GM21576 (cell line): ENCODE measurements around the gene SMIM22.
A peak's percentile ranks its signal among the peaks of the same experiment; 100 is the strongest.

Source experiments
- ATAC-seq: cut with Tn5 transposase; IDR thresholded peaks from one replicate; pipeline ENCODE4 v1.9.1; 2021; ENCODE audit warnings: mild to moderate bottlenecking, moderate library complexity; ENCODE audit not compliant: unreplicated experiment

Gene SMIM22

DNA sequence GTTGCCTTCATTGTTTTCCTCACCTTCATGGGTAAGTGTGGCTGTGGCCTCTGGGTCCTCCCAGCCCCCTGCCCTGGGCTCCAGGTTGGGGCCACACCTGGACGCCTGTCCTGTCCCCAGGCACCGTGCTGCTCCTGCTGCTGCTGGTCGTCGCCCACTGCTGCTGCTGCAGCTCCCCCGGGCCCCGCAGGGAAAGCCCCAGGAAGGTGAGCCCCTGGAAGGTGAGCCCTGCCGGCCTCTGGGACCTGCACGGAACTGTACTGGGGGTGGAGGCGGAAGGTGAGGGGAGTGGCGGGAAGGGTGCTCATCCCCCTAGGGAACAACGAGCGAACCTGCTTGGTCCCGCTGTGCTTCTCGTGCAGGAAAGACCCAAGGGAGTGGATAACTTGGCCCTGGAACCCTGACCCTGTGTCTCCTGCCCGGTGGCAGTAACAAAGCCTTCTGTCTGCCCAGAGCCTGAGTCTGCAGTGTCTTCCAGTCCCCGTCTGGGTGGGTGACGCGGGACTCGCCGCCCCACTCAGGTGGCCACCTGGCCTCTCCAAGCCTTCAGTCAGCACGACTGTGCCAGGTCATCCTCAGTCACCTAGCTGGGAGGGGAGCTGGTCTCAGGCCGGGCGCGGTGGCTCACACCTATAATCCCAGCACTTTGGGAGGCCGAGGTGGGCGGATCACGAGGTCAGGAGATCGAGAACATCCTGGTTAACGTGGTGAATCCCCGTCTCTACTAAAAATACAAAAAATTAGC is 831 bp downstream of the SMIM22 start:
- ATAC-seq, result no peak

DNA sequence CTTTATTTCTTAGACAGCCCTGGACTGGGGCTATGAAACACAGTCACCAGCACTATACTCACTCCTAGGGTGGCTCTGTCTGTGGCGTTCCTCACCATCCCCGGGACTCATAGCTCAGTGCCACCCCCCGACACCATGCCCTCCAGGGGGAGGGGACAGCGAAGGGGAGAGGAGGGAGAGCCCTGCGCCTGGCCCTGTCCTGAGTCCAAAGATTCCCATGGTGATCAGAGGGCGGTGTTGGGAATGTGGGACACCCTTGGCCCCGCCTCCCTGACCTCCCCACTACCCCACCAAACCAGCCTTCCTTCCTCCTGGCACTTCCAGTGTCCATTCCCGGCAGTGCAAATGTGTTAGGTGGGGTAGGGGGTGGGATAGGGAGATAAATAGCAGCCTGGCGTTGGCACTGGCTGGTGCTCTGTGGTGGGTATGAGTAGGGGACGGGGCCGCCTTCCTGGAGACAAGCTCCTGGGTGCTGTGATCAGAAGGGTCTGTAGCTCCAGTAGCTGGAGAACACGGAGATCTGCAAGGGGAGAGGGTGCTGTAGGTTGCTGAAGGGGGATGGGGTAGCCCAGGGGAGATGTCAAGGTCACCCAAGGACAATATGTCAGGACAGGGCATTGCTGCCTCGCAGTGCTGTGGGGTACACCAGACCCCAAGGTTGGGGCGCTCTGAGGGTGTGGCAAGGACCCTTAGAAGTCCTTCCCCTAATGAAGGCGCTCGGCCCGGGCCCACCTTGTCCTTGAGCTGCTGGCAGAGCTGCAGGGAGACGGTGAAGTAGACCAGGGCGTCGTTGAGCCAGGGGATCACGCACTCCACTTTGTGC is 2.0 kb downstream of the SMIM22 start:
- ATAC-seq, result no peak

DNA sequence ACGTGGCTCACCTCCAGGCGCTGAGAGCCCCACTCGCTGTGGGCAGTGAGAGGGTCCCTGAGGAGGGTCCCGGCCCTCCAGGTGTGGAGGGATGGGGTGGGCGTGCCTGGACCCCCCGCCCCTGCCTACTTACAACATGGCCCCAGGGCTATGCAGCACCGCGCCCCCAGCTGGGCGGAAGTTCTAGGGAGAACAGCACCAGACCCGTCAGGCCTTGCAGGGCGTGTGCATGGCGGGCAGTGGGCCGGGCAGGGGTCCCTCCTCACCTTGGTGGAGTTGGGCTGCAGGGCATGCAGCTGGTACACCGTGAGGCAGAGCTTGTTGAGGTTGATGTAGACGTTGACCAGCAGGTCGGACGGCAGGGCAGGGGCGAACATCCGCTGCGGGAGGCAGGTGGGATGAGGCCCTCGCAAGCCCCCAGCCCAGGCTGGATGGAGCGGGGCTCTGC is 2.7 kb downstream of the SMIM22 start:
- no peak for ATAC-seq

DNA sequence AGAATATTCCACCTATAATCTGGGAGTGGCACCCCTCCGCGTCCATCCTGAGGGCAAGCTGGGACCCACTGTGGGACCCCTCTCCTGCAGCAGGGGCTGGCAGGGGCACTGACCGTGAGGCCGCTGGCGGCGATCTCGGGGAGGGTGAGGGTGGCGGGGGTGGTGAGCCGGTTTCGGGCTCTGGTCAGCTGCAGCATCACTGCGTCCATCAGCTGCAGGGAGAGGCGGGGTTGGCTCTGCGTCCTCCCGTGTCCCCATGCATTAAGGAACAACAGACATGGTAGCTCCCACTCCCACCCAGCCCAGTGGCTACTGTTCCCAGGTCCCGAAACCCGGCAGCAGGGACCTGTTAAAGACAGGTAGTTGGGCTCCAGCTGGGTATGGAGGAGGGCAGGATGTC is 3.3 kb downstream of the SMIM22 start:
- ATAC-seq, result no peak

DNA sequence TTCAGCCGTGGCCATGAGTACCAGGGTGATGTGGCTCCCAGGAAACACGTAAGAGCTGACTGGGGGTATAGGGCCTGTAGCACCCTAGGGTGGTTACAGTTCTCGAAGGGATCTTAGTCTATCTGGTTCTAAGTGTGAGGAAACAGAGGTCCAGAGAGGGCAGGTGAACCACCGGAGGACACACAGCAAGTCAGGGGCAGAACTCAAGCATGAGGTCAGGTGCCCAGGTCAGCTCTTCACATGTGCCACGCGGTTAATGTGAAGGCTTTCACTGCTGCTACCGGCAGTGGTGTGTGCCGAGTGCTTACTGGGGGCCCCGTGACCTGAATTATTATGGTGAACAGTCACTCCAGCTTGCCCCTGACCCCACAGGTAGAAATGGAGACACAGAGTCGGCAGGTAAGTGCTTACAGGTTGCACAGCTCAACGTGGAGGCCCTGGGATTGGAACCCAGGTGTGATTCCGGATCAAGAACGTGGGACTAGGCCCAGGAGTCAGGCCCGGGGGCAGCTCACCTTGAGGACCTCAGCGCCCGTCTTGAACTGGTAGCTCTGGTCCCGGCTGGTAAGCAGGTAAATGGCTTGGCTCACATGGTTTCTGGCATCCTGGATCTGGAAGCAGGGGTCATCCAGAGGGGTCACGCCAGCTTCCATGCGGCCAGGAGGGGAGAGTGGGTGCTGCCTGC is 4.1 kb downstream of the SMIM22 start:
- no peak for ATAC-seq

DNA sequence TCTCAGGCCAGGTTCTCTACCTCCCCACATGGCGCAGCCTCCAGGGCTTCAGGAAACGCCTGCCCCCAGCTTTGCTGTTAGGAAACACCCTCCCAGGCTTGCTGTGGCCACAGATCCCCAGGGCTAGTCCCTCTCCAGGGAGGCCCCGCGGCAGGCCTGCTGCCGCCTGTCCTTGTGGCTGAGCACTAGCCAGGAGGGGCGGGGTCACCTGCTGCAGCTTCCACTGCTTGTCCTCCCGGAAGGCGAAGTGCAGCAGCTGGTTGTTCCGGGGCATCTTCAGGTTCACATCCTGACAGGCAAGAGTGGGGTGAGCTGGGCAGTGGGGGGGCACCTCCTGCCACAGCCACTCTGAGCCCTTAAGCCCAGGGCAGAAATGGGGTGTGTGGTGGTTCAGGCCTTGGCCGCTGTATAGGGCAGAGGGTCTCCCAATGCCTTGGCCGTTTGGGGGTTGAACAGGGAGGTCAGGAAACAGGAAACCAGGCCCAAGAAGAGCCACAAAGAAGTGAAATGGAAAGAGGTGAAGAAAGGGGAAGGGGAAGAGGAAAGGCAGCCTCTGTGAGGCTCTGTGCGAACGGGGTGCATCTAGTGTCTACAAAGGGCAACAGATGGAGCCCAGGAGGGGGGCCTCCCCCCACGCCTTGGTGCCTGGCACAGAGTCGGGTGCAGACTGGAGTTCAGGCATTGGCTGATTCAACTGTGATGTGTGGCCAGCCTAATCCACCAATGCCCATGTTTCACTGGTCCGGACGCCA is 5.3 kb downstream of the SMIM22 start:
- ATAC-seq, result no peak

DNA sequence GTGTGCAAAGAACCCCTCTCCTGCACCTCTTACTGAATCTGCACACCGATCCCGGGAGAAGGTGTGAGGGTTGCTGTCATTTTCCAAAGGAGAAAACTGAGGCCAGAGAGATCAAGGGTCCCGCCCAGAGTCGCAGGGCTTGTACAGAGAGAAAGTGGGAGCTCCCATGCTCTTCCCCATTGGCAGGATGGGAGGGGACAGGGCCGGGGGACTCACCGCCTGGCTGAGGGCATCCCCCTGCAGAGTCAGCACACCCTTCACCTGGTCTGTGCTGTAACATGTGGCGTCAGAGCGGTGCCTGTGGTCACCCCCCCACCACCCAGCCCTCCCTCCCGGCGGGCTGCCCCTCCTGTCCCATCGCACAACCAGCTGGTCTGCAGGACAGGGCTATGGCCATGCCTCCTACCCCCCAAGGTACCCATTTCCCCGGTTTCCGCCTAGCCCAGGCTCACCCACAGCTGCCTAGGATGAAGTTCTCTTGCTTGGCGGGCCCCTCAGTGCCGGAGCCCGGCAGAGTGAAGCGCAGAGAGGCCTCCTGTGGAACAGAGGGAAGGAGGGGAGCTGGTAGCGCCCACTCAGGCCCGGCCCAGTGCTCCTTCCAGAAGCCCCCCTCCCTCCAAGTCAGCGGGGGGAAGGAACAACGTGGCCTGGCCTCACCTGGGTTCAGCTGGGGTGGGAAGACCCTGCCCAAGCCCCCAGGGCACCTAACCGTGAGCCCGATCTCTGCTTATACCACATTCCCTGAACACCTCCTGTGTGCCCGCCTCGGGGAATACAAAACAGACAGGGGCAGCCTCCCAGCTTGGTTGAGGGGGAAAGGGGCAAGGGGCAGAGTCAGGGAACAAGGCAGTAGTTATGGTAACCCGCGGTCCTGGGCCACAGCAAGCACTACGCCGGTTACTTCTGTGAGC is 6.1 kb downstream of the SMIM22 start:
- no peak for ATAC-seq

DNA sequence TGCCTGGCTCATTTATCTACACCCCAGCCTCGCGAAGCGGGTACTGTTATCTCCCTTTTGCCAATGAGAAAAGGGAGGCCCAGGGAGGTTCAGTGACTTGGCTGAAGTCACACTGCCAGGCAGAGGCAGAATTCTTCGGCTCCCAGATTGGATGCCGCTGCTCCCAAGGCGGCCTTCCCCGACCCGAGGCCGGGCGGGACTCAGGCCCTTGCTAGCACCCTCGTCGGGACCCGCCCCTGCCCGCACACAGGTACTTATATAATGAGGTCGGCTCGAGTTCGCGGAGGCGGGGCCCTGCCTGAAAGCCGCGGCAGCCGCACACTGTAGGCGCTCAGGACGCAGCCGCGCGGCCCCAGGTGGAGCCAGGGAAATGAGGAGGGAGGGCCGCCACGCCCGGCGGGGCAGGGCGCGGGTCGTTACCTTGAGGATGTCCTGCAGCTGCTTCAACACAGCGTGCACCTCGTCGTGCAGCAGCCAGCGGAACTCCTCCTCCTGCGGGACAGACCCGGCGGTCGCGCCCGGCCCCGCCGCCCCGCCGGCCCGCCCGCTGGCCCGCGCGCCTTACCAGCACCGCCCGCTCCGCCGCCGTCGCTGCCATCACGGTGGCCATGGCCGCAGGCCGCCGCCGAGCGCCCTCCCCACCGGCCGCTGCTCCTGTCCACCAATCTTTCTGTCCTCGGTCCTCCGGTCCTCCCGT is 6.9 kb downstream of the SMIM22 start, which contains the start of gene ROGDI:
Gene ROGDI (minus strand): TSS at position 672 of the 697 bp plus-strand sequence. CDS start 62 bp downstream, at position 610.
- ATAC-seq, result peak; percentile 51

DNA sequence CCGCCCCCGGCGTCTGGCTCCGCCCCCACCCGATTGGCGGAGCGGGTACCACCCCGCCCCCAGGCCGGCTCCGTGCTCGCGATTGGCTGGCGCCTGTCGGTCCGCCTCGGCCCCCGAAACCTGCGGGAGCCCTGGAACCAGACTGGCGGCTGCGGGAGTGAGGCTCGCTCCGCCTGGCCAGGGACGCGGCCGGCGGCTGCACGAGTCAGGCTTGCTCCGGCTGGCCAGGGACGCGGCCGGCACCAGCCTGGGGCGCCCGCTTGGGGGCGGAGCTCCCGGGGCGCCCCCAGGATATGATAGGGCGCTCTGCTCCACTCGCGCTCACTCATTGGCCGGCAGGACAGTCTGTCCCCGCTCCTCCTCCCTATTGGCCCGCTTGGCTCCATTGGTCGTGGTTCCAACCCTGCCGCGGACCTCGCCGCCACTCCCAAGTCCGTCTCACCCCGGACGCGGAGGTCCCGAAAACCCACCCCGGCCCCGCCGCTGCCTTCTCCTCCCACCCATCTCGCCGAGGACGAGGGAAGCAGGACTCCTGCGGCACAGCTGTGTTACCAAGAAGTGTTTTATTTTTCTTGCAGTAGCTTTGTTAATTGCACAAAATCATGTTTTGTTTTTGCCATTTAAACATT is 7.6 kb downstream of the SMIM22 start:
- ATAC-seq, result peak; percentile 88

DNA sequence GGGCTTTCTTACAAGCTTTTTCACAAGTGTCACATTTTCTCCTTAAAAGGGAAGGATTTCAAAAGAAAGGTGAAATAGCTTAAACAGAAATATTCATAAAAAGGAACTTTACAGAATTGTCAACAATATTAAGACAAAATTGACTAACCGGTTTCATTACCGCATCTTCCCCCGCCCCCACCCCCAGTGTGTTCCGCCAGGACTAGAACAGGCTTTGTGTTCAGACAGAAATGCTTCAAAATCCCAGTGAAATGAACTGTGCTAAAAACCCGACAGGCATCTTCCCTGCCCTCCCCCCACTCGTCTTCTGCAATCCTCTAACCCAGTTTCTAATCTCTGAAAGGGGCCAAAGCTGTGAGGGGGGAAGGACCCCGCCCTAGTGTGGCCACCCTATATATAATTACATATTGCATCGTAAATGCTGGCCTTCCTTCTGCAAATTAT is 8.3 kb downstream of the SMIM22 start:
- no peak for ATAC-seq

DNA sequence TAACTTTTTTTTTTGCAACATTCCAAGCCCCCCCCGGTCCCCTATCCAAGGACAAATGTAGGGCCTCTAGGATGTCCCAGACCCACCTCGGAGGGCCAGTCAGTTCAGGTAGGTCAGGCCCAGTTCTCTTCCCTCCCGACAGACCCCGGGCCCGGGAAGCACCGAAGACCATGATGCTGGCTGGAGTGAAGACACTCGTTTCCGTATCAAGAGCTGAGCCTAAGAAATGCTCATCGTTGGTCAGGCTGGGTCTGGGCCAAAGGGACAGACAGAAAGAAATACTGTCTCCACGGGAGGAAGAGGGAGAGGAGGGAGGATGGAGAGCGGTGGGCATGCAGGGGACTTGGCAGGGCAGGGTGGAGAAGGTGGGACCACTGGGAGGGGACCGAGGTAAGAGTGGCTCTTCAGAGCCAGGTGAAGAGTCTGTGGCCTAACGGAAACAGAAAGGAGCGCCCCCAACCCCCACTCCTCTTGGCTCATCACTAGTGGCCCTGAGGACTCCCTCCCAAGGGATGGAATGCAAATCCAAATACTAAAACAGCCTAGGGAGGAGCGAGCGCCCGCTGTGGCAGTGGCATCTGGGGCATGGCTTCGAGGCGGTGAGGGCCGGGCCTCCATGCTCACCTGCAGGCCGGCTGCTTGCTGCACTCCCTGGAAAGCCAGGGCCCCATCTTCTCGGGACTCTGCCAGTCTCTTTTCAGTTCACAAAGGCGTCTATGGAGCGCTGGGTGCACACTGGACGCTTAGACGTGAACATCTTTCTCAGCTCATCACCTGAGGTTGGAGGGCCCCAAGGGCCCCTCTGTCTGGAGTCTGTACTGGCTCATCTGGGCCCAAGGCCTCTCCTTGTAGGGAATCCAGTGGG is 9.0 kb downstream of the SMIM22 start:
- no peak for ATAC-seq

DNA sequence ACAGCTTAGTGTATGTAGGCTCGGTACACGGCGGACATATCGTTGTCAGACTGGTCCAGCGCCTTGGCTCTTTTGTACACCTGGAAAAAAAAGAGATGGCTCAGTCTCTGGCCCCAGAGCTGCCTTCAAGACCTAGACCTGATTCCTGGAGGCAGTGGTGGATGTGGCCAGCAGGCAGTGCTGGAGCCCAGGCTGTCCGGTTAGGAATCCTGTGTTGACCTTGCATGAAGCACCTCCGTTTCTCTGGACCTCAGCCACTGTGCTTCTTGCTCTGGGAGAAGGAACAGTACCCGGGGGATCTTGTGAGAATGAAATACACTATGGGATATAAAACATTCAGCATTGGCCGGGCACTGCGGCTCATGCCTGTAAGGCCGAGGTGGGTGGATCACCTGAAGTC is 10.1 kb downstream of the SMIM22 start:
- no peak for ATAC-seq

DNA sequence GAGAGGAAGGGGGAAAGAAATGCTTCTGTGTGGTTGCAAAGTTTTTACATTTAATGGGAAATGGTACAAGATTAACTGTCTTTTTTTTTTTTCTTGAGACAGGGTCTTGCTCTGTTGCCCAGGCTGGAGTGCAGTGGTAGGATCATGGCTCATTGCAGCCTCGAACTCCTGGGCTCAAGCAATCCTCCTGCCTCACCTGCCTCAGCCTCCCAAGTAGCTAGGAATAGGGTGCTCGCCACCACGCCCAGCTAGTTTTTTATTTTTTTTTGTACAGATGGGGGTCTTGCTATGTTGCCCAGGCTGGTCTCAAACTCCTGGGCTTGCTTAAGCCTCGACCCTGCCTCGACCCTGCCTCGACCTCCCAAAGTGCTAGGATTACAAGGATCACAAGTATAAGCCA is 11.1 kb downstream of the SMIM22 start:
- ATAC-seq, result no peak

DNA sequence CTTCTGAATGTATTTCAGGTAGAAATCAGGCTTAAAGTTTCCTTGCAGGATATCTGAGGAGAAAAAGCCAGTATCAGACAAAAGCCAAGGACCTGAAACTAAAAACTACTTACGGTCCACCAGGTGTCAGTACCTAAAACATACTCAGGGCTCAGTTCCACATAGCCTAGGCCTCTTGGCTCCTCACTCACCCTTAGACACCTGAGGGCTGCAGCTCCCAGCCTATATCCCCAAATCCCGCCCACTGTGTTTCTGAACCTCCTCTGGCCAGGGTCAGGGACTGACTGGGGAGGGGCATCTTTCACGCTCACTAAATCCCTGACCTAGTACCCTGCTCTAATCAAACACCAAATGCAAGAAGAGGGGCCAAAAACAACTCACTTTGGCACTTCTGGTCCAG is 16.1 kb downstream of the SMIM22 start:
- no peak for ATAC-seq

DNA sequence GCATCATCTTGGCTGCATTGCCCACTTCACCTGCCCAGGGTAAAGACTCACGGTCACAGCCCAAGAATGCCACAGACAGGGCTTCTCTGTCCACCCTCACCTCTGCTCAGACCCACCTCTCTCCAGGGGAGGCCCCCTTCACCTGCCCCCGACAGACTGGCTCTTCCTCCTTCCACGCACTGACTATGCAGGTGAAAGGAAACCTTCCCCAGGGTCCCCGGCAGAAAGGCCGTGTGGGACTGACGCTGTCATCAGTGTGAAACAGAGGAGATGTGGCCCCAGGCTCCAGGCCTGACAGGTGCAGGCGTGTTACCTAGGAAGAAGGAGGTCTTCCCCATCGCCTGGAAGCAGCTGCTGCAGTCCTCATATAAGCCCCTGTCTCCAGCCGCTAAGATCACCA is 16.6 kb downstream of the SMIM22 start:
- no peak for ATAC-seq

DNA sequence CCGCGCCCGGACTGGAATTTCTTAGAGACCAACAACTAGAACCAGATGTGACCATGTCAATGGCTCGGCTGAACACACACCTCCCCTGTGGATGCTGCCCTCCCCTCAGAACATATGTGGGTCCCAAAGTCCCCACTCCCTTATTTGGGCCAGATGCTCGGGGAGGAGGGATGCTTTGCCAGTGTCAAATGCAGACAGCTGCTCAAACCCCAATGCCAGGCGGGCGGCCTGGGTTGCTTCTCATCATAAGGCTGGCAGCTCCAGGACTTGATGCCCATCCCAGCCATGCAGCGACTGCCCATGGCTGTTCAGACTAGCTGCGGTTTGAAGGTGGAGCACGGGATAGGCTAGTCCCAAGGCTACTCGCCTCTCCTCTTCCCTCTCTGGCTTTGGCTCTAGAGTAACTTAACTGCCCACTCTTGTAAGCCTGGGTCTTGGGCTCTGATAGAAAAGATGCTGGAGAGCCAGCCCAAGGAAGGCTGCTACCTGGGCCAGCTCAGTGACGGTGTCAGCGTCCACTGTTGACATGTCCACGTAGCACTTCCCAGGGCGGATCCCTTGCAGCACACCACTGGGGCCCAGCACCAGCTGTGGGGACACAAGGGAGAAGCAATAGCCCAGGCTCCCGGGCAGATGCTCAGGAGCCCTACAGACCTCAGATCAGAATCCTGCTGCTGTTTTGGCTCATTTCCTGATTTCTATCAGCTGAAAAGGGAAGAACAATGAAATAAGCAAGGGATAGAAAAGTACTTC is 18.3 kb downstream of the SMIM22 start:
- ATAC-seq, result no peak

DNA sequence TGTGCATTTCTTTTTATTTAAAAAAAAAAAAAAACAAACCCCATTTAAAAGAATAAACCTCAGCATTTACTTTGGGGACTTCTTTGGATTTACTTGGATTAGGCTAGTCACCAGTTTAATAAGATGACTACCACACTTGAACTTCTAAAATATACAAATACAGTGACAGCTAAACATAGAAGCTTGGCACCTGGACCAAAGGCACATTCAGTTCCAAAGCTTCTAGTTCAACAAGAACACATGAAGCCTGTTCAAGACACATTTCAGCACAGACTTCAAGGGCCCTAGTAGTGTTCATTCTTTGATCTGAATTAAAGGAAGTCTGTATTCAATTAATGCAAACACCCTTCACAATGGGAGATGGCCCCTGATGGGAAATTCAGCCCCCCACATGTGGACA is 18.9 kb downstream of the SMIM22 start:
- no peak for ATAC-seq
